Measurements from ENCODE around the gene TMCC1. TPM values are rescaled to one million over a fixed set of nuclear protein-coding genes. Genes with fewer than 3 reads are reported as not detected.

The TMCC1 gene
- total and polyA plus RNA-seq, 11 donors: 9.6 to 38.3 (median 22.6) TPM

- Histone ChIP-seq H3K27ac (no peak overlapping the region), H3K4me3 (no peak overlapping the region), H3K36me3 (no peaks in the 10 kb centered on the region), H3K9me3 (no peaks in the 10 kb centered on the region), H3K27me3 (no peaks in the 10 kb centered on the region), H3K4me1 (peaks cover 0 to 19% (median 5%) of the 10 kb centered on the region in 12 donors)
- TF ChIP-seq CTCF (IDR thresholded peaks at IDR 0.05): no peak
- TF ChIP-seq POLR2A (IDR thresholded peaks at IDR 0.05): no peak
- ATAC-seq: peak in 3 of 4 donors; percentile 59 to 79 (median 74)
- intact Hi-C loops (cut with DNase I): no loop called here
- DNase-seq: no peak
These were observed 146.9 kb downstream of the TMCC1 start for GRCh38 chr3:129746629-129747028.

- intact Hi-C loops (cut with DNase I): no loop called here
These were observed 148.3 kb downstream of the TMCC1 start for GRCh38 chr3:129745253-129745652.

GRCh38 chr3:129741794-129742193, 151.7 kb downstream of the TMCC1 start:
- no peak for TF ChIP-seq POLR2A (IDR thresholded peaks at IDR 0.05)
- TF ChIP-seq CTCF (IDR thresholded peaks at IDR 0.05): no peak
- no peaks in the 10 kb centered on the region for H3K27me3 ChIP-seq
- DNase-seq (no peak), ATAC-seq (no peak)
- WGBS, 4 donors: 91 to 94% (median 92%) methylated on average over 2 of the region's 2 CpGs
- no peaks in the 10 kb centered on the region for H3K9me3 ChIP-seq
- intact Hi-C loops (cut with DNase I): no loop called here
- H3K36me3 ChIP-seq: no peaks in the 10 kb centered on the region
- no peak overlapping the region for H3K4me3 ChIP-seq
- peaks cover 0 to 16% (median 6%) of the 10 kb centered on the region in 12 donors for H3K4me1 ChIP-seq
- H3K27ac ChIP-seq: no peak overlapping the region

More at GRCh38 chr3:129745253-129745652, 148.3 kb downstream of the TMCC1 start:
- Histone ChIP-seq H3K36me3 (no peaks in the 10 kb centered on the region), H3K4me1 (peaks cover 0 to 19% (median 6%) of the 10 kb centered on the region in 12 donors), H3K9me3 (no peaks in the 10 kb centered on the region), H3K27me3 (no peaks in the 10 kb centered on the region), H3K4me3 (no peak overlapping the region), H3K27ac (no peak overlapping the region)
- WGBS, 4 donors: 40 to 50% (median 46%) methylated on average over 2 of the region's 2 CpGs
- ATAC-seq (peak in 3 of 4 donors; percentile 44 to 67 (median 59)), DNase-seq (no peak)
- TF ChIP-seq POLR2A (IDR thresholded peaks at IDR 0.05) (no peak), CTCF (IDR thresholded peaks at IDR 0.05) (no peak)

- no peak for ATAC-seq
- H3K4me3 ChIP-seq: no peak overlapping the region
- TF ChIP-seq POLR2A (IDR thresholded peaks at IDR 0.05): no peak
- TF ChIP-seq CTCF (IDR thresholded peaks at IDR 0.05): no peak
- WGBS, 4 donors: 89 to 93% (median 91%) methylated on average over 3 of the region's 3 CpGs
- DNase-seq: no peak
- no peak overlapping the region for H3K27ac ChIP-seq
- peaks cover 0 to 11% (median 2%) of the 10 kb centered on the region in 12 donors for H3K4me1 ChIP-seq
- no peaks in the 10 kb centered on the region for H3K9me3 ChIP-seq
- H3K36me3 ChIP-seq: no peaks in the 10 kb centered on the region
- intact Hi-C loops (cut with DNase I): no loop called here
- H3K27me3 ChIP-seq: no peaks in the 10 kb centered on the region
These were observed 153.4 kb downstream of the TMCC1 start for GRCh38 chr3:129740090-129740489.
